HG03097 (cell line): ENCODE data around the gene ZFYVE28.
"Not testable (repeated sequence)": the region's sequence is repeated elsewhere in the genome, so short reads cannot be mapped to it uniquely, and the experiment has no call there.

ENCODE experiments used
- ATAC-seq: cut with Tn5 transposase; IDR thresholded peaks from one replicate; pipeline ENCODE4 v1.9.1; 2021; ENCODE audit not compliant: unreplicated experiment, low FRiP score

The ZFYVE28 gene

GRCh38 chr4:2429945-2430757, 11.7 kb upstream of the ZFYVE28 start:
- not testable (repeated sequence) for ATAC-seq

GRCh38 chr4:2428496-2429213, 10.2 kb upstream of the ZFYVE28 start:
- no peak for ATAC-seq

GRCh38 chr4:2427383-2428334, 9.2 kb upstream of the ZFYVE28 start:
- ATAC-seq: no peak

DNA sequence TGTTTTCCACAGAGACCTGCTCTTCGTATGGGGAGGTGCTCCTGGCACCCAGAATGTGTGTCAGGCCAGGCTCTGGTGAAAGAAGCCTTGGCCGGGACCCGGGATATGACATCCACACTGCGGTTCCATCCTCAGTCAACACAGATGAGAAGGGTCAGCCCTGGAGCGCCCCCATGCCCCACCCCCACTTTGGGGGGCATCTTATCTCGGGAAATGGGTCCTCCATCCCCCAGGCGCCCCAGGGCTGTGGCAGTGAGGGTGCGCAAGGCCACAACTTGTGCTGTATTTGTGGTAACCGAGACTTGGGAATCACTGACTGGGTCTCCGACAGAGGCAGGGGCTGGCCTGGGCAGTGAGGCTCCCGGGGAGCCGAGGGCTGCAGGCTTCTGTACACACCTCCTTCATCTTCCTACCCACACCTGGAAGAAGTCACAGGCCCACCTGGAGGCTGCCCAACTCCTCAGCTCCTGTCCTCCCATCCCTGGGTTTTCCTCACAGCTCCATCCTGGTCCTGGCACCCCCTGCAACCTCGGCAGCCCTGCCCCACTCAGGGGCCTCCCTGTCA, 8.3 kb upstream of the ZFYVE28 start:
- no peak for ATAC-seq

- no peak for ATAC-seq
Measured at GRCh38 chr4:2426069-2426397, 7.6 kb upstream of the ZFYVE28 start.

- no peak for ATAC-seq
Measured at GRCh38 chr4:2425386-2426068, 7.1 kb upstream of the ZFYVE28 start.

GRCh38 chr4:2424581-2424980, 6.1 kb upstream of the ZFYVE28 start:
- no peak for ATAC-seq

DNA sequence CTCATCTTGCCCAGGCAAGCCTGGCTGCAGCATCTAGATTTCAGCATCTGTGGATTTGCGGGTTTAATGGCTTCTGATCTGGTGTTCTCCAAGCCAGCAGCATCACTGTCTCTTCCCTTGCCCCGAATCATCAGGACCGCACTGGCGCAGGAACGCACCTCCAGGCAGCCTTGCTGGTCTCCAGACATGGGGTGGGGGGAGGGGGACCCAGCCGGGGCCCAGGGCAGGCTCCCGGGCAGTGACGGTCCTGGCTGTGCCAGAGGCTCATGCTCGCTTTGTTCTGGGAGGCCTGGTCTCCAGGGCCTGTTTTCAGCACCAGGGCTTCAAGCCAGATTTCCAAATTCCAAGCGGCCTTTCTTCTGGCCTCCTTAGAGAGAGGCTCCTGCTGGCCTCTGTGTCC, 5.2 kb upstream of the ZFYVE28 start:
- no peak for ATAC-seq

DNA sequence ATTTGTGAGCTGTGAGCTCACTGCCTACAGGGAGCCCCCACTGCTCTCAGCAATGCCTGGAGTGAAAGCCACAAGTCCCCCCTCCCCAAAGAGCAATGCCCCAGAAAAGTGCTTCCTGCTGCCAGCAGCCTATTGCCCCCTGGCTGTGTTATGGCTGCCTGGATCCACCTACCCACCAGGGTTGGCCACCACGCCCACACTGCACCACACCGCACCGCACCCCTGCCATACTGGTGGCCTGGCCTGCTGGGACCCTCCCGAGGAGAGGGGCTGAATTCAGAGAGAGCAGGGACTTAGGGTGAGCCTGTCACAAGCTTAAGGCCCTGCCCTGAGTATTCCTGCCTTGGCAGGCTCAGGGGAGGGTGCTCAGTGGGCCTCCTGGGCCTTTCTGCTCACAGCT, 4.6 kb upstream of the ZFYVE28 start:
- ATAC-seq: no peak

GRCh38 chr4:2421928-2422327, 3.5 kb upstream of the ZFYVE28 start:
- no peak for ATAC-seq

DNA sequence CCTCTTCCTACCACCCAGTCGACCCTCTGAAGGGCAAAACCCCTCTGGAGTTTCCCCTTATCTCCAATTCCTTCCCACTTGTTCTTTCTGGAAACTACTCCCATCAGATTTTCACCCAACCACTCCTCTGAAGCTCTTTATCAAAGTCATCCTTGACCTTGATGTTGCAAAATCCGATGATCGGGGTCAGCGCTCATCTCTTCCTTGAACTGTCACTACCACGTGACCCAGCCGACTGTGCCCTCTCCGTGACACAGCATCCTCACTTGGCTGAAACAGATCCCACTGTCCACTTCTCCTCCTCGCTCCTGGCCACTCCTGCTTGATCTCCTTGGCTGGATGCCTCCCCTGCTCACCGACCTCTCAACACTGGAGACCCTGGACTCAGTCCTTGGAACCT, 1.4 kb upstream of the ZFYVE28 start:
- no peak for ATAC-seq

DNA sequence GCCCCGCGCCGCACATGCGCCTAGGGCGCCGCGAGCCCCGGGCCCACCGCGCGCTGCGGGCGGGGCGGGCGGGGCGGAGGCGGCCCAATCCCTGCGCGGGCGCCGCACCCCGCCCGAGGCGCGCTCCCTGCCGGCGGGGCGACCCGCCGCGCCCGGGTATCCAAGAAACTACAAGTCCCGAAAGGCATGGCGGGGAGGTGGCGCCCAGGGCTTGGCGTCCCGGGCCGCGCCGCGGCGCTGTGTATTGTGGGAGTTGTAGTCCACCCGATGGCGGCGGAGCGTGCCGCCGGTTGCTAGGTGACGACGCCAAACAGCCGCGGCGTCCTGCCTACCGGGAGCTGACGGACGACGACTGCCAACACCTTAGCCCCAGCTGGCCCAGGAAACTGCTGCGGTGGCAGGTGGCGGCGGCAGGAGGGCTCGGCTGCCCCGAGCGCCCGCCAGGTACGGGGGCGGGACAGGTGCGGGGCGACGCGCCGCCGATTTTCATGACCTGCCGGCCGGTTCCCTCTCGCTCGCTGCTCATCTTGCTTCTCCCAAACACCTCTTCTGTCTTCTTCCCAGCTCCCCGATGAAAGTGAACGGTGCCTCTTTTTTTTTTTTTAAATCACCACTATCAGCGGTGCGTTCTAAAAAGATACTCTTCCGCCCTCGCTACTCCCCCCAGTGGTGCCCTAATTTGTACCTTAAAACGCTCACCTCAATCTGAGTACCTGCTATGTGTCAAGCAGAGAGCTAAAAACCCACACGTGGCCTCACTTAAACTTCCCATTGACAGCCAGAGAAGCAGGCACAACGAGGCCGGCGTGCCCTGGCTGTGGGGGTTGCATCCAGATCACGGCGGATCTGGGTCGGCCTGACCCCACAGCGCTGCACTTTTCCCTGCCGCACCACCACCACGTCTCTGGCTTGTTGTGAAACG, 466 bp upstream of the ZFYVE28 start, which contains the start of gene CFAP99:
CFAP99 (plus strand) TSS at position 306 of the 922 bp plus-strand sequence.
- ATAC-seq: peak; percentile 82

DNA sequence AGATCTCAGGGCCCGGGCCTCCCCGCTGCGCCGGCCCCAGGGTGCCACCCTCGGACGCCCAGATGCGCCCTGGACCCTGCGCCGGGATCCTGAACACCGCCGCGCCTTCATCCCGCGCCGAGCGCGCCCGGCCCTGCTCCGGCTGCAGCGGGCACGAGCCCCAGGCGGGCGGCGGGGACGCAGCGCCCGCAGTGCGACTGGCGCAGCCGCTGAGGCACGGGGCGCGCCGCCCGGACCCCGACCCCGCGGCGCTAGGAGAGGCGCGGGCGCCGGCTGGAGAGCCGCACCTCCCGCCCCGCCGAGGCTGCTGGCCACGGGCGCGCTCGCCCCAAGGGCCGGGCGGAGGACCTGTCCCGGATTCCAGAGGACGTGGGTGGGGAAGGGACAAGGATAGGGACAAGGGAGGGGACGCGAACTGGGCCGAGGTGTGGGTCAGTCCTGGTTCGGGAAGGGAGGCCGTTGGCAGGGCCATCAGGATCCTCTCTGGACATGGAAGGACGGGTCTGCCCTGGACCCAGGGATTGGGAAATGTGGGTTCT, 1.1 kb downstream of the ZFYVE28 start:
- no peak for ATAC-seq

DNA sequence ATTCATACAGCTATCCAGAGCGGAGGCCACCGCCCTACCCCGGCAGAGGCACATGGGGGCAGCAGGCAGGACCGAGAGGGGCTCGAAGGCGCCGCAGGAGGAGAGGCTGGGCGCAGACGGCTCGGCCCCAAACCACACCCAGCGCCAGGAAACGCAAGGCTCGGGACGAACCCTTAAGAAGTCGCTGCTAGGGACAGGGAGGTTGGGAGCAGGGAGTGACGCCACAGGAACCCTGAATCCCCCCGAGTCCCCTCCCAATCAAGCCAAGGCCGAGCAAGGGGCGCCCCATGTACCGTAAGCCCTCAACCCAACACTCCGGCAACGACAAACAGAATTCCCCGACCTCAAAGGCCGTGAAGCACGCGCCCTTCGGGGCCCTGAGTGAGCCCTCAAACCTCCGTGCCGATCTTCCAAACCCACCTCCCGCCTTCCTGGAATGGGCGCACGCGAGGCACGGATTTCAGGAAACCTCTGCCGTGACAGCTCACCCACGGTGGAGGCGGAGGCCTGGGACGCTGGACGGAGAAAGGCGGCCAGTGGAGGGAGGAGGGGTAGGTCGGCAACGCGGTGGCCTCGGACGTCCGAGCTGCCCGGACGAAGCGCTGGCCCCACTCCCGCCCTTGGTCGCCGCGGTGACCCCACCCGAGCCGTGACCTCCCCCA, 1.8 kb downstream of the ZFYVE28 start:
- ATAC-seq: no peak

DNA sequence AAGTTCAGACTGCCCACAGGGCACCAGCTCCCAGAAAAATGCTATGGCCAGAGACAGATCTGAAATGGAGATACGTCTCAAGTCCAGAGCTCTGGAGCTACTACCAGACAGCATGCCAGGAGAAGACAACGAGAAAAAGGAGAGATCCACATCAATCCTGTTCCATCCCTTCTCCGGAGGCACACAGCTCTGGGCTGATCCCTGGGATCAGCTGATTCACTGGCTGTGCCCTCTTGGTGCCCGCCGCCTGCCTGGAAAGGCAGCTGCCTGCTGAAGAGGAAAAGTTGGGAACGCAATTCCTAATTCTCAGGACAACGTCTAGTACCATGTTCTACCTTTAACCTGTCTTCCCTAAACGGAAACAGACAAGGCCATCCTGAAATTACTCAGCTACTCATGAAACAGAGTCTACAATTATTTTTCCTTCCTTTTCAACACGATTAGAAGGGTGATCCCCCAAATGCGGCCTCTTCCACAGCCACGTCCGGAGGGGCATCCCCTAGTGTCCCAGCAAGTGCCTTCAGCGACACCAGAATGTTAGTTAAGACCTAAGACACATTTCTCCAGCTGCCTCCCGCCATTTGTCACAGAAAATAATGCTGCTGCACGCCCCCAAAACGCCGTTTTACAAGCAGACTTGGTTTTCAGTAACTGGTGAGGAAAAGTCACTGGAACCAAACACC, 2.4 kb downstream of the ZFYVE28 start:
- no peak for ATAC-seq

DNA sequence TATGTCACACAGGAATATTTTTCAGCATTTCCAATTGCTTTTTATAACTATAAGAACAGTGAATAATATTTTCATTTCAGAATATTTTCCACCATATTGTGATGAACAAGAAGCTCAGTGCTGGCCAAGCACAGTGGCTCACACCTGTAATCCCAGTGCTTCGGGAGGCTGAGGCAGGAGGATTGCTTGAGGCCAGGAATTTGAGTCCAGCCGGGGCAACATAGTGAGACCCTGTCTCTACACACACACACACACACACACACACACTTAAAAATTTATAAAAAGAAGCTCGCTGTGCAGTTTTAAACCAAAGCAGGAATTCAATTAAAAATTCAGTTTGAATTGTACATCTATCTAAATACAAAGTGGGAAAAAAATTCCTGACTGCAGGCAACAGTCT, 3.2 kb downstream of the ZFYVE28 start:
- ATAC-seq: no peak

GRCh38 chr4:2413821-2414610, 4.4 kb downstream of the ZFYVE28 start:
- ATAC-seq: no peak
